ENCODE measurements around the gene APOE.

- TF ChIP-seq CTCF (IDR thresholded peaks at IDR 0.05), result no peak
- TF ChIP-seq POLR2AphosphoS5 (IDR thresholded peaks at IDR 0.05), result no peak
Measured at GRCh38 chr19:44955505-44956439, 50.2 kb downstream of the APOE start.
